Neural crest cell (in vitro differentiated cells): ENCODE results near the gene CHD6. TPM values are rescaled to one million over a fixed set of nuclear protein-coding genes. Genes with fewer than 3 reads are reported as not detected.

Source experiments
- DNase-seq: peaks from one replicate; pipeline ENCODE4 v3.0.0; 2021; ENCODE audit warnings: low read depth, mixed read lengths, low spot score
- H3K27ac Mint-ChIP-seq: one replicate; pipeline ENCODE4 v1.8.0; 2021; ENCODE audit warnings: mild to moderate bottlenecking, mixed read lengths; ENCODE audit not compliant: unreplicated experiment
- H3K27me3 Mint-ChIP-seq: 2 replicates; pipeline ENCODE4 v1.8.0; 2021; ENCODE audit warnings: low read depth, mild to moderate bottlenecking, mixed read lengths
- H3K36me3 Mint-ChIP-seq: 2 replicates; pipeline ENCODE4 v1.8.0; 2021; ENCODE audit warnings: low read depth, mild to moderate bottlenecking, mixed read lengths
- H3K4me1 Mint-ChIP-seq: 2 replicates; pipeline ENCODE4 v1.8.0; 2021; ENCODE audit warnings: mixed read lengths
- H3K4me3 Mint-ChIP-seq: one replicate; pipeline ENCODE4 v1.8.0; 2021; ENCODE audit warnings: mild to moderate bottlenecking, mixed read lengths
- H3K9me3 Mint-ChIP-seq: 2 replicates; pipeline ENCODE4 v1.8.0; 2021; ENCODE audit warnings: mixed read lengths
- total RNA-seq: library from RNA; stranded (reverse); gene quantifications from 2 replicates; pipeline ENCODE4 v1.2.1, GENCODE V29; 2021
- TF ChIP-seq, protein P1 (sequence below): fragments of 200-600 bp; sonication (generic); conservative IDR thresholded peaks from 2 replicates; pipeline ENCODE4 v1.5.0; 2021; ENCODE audit warnings: antibody characterized with exemption, mild to moderate bottlenecking

Gene CHD6
- total RNA-seq, 1 donor from 2014 or later, result 51.2 TPM

DNA sequence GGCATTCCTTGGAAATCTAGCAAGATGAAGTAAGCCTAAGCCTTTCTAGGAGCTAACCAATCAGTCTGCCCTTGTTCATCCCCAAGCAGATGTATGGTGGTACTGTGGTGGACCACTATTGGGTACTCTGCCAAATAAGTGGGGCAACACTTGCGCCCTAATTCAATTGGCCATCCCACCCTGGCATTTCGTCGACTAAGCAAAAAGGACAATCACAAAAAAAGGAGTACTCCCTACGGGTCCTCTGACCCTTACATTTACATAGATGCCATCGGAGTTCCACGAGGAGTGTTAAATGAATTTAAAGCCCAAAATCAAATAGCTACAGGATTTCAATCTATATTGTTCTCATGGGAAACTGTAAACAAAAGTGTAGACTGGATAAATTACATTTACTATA lies 19.5 kb downstream of the CHD6 start:
- Mint-ChIP-seq H3K9me3 (peaks cover 26% of the 10 kb centered on the region), H3K4me1 (no peaks in the 10 kb centered on the region), H3K36me3 (peaks cover 61% of the 10 kb centered on the region), H3K4me3 (no peak overlapping the region), H3K27ac (no peak overlapping the region), H3K27me3 (no peaks in the 10 kb centered on the region)
- DNase-seq, result no peak
- TF ChIP-seq, protein P1, sequence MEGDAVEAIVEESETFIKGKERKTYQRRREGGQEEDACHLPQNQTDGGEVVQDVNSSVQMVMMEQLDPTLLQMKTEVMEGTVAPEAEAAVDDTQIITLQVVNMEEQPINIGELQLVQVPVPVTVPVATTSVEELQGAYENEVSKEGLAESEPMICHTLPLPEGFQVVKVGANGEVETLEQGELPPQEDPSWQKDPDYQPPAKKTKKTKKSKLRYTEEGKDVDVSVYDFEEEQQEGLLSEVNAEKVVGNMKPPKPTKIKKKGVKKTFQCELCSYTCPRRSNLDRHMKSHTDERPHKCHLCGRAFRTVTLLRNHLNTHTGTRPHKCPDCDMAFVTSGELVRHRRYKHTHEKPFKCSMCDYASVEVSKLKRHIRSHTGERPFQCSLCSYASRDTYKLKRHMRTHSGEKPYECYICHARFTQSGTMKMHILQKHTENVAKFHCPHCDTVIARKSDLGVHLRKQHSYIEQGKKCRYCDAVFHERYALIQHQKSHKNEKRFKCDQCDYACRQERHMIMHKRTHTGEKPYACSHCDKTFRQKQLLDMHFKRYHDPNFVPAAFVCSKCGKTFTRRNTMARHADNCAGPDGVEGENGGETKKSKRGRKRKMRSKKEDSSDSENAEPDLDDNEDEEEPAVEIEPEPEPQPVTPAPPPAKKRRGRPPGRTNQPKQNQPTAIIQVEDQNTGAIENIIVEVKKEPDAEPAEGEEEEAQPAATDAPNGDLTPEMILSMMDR, result no peak

DNA sequence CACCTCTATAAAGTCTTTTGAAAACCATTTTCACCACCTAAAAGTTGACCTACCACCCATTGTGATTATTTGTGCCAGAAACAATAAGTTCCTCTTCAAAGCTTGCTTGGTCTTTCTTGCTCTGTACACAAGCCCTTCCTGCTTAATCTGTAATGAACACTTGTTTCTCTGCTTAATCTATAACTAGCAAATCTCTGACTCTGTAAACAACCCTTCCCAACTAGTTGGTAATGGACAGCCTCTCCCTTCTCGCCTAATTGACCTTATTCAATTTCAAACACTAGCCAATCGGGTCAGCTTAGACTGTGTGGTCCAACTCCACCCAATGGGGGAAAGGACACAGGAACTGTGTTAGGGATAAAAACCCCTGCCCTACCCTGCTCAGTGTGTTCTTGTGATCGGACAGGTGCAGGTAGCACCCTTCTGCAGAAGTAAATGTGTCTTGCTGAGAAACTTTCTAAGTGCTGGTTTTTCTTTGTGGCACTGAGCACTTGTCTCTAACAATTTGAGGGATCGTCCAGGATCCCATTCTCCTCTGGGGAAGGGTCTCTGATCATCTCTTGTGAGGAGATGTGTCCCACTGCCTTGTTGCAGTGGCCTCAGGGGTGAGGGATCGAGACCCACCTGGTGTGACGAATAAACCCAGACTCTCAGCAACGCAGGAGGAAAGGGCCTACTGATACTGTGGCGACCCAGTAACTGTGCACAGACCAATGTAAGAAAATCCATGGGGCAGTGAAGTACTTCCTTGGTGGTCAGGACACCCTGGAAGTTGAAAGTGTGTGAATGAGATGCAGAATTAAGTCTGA lies 23.5 kb downstream of the CHD6 start:
- Mint-ChIP-seq H3K4me1 (no peaks in the 10 kb centered on the region), H3K27me3 (no peaks in the 10 kb centered on the region), H3K36me3 (peaks cover 46% of the 10 kb centered on the region), H3K27ac (no peak overlapping the region), H3K9me3 (peaks cover 20% of the 10 kb centered on the region), H3K4me3 (no peak overlapping the region)
- DNase-seq, result no peak
- TF ChIP-seq, protein P1, result no peak

DNA sequence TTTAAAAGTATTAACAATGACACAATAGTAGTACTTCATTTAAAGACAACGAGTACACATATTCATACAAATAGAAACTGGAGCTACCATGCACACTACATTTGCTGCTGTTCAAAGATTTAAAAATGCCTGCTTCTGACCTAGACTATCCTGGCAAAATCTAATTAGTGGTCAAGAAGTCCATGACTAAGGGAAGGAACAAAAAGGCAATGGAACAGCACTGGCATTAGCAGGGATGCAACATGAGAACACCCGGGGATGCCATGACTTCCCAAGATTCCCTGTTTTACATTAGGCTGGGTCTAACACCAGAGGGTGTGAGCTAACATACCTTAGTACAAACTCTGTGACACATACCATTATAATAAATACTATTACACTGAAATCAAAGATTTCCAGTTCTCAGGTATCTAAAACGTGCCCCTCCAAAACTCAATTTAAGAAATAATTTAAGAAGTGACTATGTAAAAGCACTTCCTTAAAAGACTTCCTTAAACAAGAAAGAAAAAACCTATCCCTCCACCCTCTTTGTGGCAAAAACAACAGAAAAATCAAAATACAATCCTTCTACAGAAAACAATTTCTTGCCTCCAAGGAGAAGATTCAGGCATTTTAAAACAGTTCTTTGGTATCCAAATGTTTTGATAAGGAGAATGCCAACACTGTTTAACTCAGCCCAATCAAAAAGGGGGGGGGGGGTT lies 25.5 kb downstream of the CHD6 start:
- no peak overlapping the region for H3K4me3 Mint-ChIP-seq
- peaks cover 17% of the 10 kb centered on the region for H3K9me3 Mint-ChIP-seq
- DNase-seq, result no peak
- no peak overlapping the region for H3K27ac Mint-ChIP-seq
- H3K4me1 Mint-ChIP-seq, result no peaks in the 10 kb centered on the region
- peaks cover 46% of the 10 kb centered on the region for H3K36me3 Mint-ChIP-seq
- TF ChIP-seq, protein P1, result no peak
- no peaks in the 10 kb centered on the region for H3K27me3 Mint-ChIP-seq

DNA sequence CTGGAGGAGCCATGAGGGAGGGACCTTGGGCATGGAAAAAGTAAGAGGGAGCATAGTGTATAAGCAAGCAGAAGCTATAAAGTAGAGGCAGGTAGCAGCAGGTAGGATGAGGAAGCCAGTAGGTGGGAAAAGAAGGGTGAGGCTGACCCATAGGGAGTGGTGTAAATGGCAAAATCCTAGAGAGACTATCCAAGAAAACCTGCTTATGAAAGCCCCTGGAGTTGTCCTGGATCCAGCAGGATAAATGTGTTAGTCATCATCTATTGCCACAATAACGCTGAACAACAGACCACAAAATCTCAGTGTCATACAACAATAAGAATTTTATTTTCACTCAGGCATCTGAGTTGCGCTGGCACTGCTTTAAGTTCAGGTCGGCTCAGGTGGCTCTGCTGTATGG lies 30.2 kb downstream of the CHD6 start:
- TF ChIP-seq, protein P1, result no peak
- no peak overlapping the region for H3K27ac Mint-ChIP-seq

DNA sequence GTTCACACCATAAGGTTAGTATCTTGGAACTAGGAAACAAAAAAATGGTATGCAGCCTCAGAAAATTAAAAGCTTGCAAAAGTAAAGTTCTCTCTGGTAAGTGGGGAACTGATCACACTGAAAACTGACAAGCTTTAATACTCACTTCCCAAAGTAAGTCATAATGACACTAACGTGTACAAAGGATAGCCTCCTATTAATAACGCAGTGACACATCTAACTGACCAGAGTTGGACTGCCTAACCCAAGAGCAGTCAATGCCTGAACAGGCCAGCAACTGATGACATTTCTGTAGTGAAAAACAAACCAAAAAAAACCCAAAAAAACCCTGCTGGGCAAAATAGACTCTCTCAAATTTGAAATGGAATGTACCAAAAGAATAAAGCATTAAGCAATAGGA lies 30.7 kb downstream of the CHD6 start:
- Mint-ChIP-seq H3K9me3 (peaks cover 21% of the 10 kb centered on the region), H3K4me3 (no peak overlapping the region), H3K36me3 (peaks cover 47% of the 10 kb centered on the region), H3K4me1 (no peaks in the 10 kb centered on the region), H3K27me3 (no peaks in the 10 kb centered on the region), H3K27ac (no peak overlapping the region)
- DNase-seq, result no peak
- TF ChIP-seq, protein P1, result no peak

More for the DNA sequence above, 30.2 kb downstream of the CHD6 start:
- Mint-ChIP-seq H3K4me3 (no peak overlapping the region), H3K9me3 (peaks cover 21% of the 10 kb centered on the region), H3K36me3 (peaks cover 43% of the 10 kb centered on the region), H3K27me3 (no peaks in the 10 kb centered on the region), H3K4me1 (no peaks in the 10 kb centered on the region)
- no peak for DNase-seq
